Stomach (tissue), 19 donors: Measurements from ENCODE around the gene ANAPC7. TPM values are rescaled to one million over a fixed set of nuclear protein-coding genes. Genes with fewer than 3 reads are reported as not detected.
A peak's percentile ranks its signal among the peaks of the same experiment; 100 is the strongest.

Experiments used
- DNase-seq, 2 donors: peaks; one replicate each; pipeline versions ENCODE4 v3.0.0 to v3.0.0-alpha.2; 2013 to 2019
- H3K27ac ChIP-seq, 5 donors: fragments of 200-600 bp in 4 of 5; sonication (generic) in 4 of 5; one replicate each; pipeline ENCODE4 v1.5.1; 2013 to 2019; ENCODE audit warnings: mild to moderate bottlenecking in 1 of 5, moderate library complexity in 1 of 5
- H3K27me3 ChIP-seq, 3 donors: fragments of 200-600 bp; sonication (generic); one replicate each; pipeline ENCODE4 v1.5.1; 2017 to 2019; ENCODE audit warnings: mixed run types in 1 of 3
- H3K36me3 ChIP-seq, 4 donors: fragments of 200-600 bp; sonication (generic); 1 replicate in 3 of 4; 2 replicates in 1 of 4; pipeline ENCODE4 v1.5.1; 2016 to 2019
- H3K4me1 ChIP-seq, 4 donors: fragments of 200-600 bp; sonication (generic); one replicate each; pipeline ENCODE4 v1.5.1; 2016 to 2019
- H3K4me3 ChIP-seq, 4 donors: fragments of 200-600 bp; sonication (generic) in 3 of 4; one replicate each; pipeline ENCODE4 v1.5.1; 2016 to 2019; ENCODE audit warnings: mild to moderate bottlenecking in 1 of 4
- H3K9me3 ChIP-seq, 4 donors: fragments of 200-600 bp; sonication (generic); one replicate each; pipeline ENCODE4 v1.5.1; 2016 to 2019
- EP300 ChIP-seq: sonication (generic); formaldehyde crosslinking; IDR thresholded peaks from one replicate; pipeline ENCODE4 v1.6.1; 2017; ENCODE audit warnings: antibody characterized with exemption
- POLR2A ChIP-seq, 4 donors: fragments of 450-650 bp; IDR thresholded peaks; one replicate each; pipeline ENCODE4 v1.6.1; 2016; ENCODE audit warnings: antibody characterized with exemption in 4 of 4, control low read depth in 2 of 4, mild to moderate bottlenecking in 1 of 4, moderate library complexity in 1 of 4
- POLR2AphosphoS5 ChIP-seq, 3 donors: sonication (generic); formaldehyde crosslinking; IDR thresholded peaks; one replicate each; pipeline ENCODE4 v1.6.1; 2016; ENCODE audit warnings: antibody characterized with exemption in 3 of 3
- WGBS, 5 donors: extraction: QIAGEN DNeasy Blood & Tissue Kit in 3 of 5; methylation state at CpG; one replicate each; pipeline versions ENCODE4 v1.1.5 to v1.1.7; 2013 to 2018; 5-methylcytosine and 5-hydroxymethylcytosine counted together
- intact Hi-C: fragments of 100-400 bp; cut with DNase I; formaldehyde crosslinking; loops from one replicate; pipeline ENCODE4 v1.15.1; 2023; ENCODE audit warnings: low total_unique reads
- long read RNA-seq, 10 donors: transcript quantifications; one replicate each; lab custom pipeline, GENCODE V29; 2026
- polyA plus RNA-seq, 3 donors: library from polyadenylated mRNA; stranded (reverse); fragments of 200-250 nt; gene quantifications; one replicate each; pipeline ENCODE4 v1.2.3, GENCODE V29; 2013
- total RNA-seq, 5 donors: library from RNA; depleted of rRNA; stranded (reverse); fragments of >200 nt; gene quantifications; one replicate each; pipeline versions ENCODE4 v1.1.0 to v1.2.3, GENCODE V29; 2014 to 2016
- TF ChIP-seq, protein P1 (sequence below), 7 experiments: fragments of 450-650 bp in 4 of 7; fragments of 200-600 bp in 3 of 7; sonication (generic) in 3 of 7; IDR thresholded peaks; one replicate each; pipeline ENCODE4 v1.5.1; 2016 to 2019; ENCODE audit warnings: antibody characterized with exemption in 7 of 7, control low read depth in 2 of 7, mild to moderate bottlenecking in 1 of 7
- donor health status: healthy with polysubstance abuse.
- donor health status: Bipolar disorder and iron deficiency.
- donor health status: healthy.

ANAPC7 gene, protein sequence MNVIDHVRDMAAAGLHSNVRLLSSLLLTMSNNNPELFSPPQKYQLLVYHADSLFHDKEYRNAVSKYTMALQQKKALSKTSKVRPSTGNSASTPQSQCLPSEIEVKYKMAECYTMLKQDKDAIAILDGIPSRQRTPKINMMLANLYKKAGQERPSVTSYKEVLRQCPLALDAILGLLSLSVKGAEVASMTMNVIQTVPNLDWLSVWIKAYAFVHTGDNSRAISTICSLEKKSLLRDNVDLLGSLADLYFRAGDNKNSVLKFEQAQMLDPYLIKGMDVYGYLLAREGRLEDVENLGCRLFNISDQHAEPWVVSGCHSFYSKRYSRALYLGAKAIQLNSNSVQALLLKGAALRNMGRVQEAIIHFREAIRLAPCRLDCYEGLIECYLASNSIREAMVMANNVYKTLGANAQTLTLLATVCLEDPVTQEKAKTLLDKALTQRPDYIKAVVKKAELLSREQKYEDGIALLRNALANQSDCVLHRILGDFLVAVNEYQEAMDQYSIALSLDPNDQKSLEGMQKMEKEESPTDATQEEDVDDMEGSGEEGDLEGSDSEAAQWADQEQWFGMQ
- total RNA-seq (10 to 100 TPM; 40.6 to 88.7 (median 53.9) TPM), polyA plus RNA-seq (10 to 100 TPM; 13.0 to 45.1 (median 17.6) TPM)
- long read RNA-seq, donor 1, partial matches to known transcripts = 0 of 2 reads
- long read RNA-seq, donor 1, other reads (novel, unspliced or antisense) = 0 of 2 reads
- long read RNA-seq, donor 2, partial matches to known transcripts = 0 of 5 reads
- long read RNA-seq, donor 2, other reads (novel, unspliced or antisense) = 0 of 5 reads
- long read RNA-seq, donor 3, partial matches to known transcripts = 0 of 3 reads
- long read RNA-seq, donor 3, other reads (novel, unspliced or antisense) = 0 of 3 reads
- long read RNA-seq, donor 4 = 0 reads
- long read RNA-seq, donor 5, transcript ANAPC7-203 (11 exons, 3,045 nt) = major isoform, 6 of 7 reads
- long read RNA-seq, donor 5, partial matches to known transcripts = 0 of 7 reads
- long read RNA-seq, donor 5, other reads (novel, unspliced or antisense) = 0 of 7 reads
- long read RNA-seq, donor 6, transcript ANAPC7-203 (11 exons, 3,045 nt) = major isoform, 8 of 13 reads
- long read RNA-seq, donor 6, partial matches to known transcripts = 0 of 13 reads
- long read RNA-seq, donor 6, other reads (novel, unspliced or antisense) = 0 of 13 reads
- long read RNA-seq, donor 7, transcript ANAPC7-203 (11 exons, 3,045 nt) = major isoform, 5 of 6 reads
- long read RNA-seq, donor 7, partial matches to known transcripts = 0 of 6 reads
- long read RNA-seq, donor 7, other reads (novel, unspliced or antisense) = 0 of 6 reads
- long read RNA-seq, donor 8, transcript ANAPC7-201 (10 exons, 2,200 nt) = minor isoform, 5 of 15 reads
- long read RNA-seq, donor 8, transcript ANAPC7-203 (11 exons, 3,045 nt) = major isoform, 8 of 15 reads
- long read RNA-seq, donor 8, partial matches to known transcripts = 0 of 15 reads
- long read RNA-seq, donor 8, other reads (novel, unspliced or antisense) = 0 of 15 reads
- long read RNA-seq, donor 9, partial matches to known transcripts = 0 of 1 reads
- long read RNA-seq, donor 9, other reads (novel, unspliced or antisense) = 0 of 1 reads
- long read RNA-seq, donor 10, partial matches to known transcripts = 0 of 1 reads
- long read RNA-seq, donor 10, other reads (novel, unspliced or antisense) = 0 of 1 reads

DNA sequence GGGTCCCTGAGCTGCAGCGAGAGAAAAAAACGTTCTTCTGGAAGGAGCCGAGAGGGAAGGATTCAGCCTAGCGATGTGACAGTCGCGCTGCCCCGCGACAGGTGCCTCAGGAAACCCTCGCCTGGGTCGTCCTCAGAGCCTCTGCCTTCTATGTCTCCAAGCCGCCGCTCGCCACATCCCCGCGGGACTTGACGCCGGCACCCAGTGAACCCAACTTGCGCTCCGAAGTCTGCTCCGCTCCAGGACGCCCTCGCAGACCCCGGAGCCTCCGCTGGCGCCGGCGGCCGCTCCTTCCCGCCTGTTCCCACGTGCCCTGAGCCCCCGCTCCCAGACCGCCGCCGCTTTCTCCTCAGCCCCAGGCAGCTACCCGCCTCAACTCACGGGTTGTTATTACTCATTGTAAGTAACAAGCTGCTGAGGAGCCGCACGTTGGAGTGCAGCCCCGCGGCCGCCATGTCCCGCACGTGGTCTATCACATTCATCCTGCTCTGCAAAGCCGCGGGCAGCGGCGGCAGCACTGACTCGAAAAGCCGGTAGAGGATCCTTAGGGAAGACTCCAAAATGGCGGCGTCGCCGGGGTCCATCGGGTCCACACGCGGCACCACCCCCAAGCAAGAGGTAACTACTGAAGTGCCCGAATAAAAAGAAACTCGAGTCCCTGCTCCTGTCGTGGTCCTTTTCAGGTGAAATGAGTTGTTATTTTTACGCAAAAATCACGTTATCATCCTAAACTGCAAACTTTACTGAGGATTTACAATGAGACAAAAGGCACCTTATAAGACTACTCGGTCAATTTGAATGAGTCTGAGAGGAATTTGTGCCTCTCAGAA lies at the start of gene ANAPC7:
Gene ANAPC7 (minus strand): TSS at position 563 of the 830 bp plus-strand sequence. CDS start 81 bp downstream, at position 482.
- peak; percentile 90 to 97 for DNase-seq
- Histone ChIP-seq H3K27ac (peak within 1 kb of the TSS; percentile 90 to 95 (median 92)), H3K4me3 (peak within 1 kb of the TSS; percentile 83 to 100 (median 95)), H3K4me1 (peaks cover 9 to 41% (median 23%) of the 10 kb centered on the region in 4 donors), H3K9me3 (no peaks in the 10 kb centered on the region), H3K36me3 (peaks cover 4 to 31% (median 20%) of the 10 kb centered on the region in 4 donors), H3K27me3 (no peaks in the 10 kb centered on the region)
- TF ChIP-seq EP300 (no peak), POLR2AphosphoS5 (IDR thresholded peaks at IDR 0.05) (peak in 2 of 3 donors; percentile 79 to 84)
- TF ChIP-seq, protein P1, sequence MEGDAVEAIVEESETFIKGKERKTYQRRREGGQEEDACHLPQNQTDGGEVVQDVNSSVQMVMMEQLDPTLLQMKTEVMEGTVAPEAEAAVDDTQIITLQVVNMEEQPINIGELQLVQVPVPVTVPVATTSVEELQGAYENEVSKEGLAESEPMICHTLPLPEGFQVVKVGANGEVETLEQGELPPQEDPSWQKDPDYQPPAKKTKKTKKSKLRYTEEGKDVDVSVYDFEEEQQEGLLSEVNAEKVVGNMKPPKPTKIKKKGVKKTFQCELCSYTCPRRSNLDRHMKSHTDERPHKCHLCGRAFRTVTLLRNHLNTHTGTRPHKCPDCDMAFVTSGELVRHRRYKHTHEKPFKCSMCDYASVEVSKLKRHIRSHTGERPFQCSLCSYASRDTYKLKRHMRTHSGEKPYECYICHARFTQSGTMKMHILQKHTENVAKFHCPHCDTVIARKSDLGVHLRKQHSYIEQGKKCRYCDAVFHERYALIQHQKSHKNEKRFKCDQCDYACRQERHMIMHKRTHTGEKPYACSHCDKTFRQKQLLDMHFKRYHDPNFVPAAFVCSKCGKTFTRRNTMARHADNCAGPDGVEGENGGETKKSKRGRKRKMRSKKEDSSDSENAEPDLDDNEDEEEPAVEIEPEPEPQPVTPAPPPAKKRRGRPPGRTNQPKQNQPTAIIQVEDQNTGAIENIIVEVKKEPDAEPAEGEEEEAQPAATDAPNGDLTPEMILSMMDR (IDR thresholded peaks at IDR 0.05) = peak in 1 of 7 experiments; percentile 19
- intact Hi-C loops = no loop called here
- WGBS, 5 donors = 0% methylated on average over 18 to 62 of the region's 62 CpGs

DNA sequence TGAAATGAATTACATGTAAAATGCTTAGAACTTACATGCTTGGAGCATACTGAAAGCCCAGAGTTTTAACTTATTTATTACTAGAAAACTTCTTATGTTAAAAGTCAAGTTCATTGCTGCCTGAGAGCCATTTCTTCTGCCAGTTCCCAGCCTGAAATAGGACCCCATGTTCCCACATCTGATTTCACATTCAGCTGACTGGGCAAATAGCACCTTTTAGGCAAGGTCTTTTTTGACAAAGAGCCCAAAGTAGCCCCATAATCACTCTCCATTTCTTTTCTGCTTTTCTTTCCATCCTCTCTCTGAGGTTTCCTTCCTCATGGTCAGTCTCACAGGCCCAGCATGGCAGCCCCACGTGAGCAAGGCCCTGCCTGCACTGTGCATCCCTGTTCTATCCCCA lies 47.8 kb upstream of the ANAPC7 start:
- no peak overlapping the region for H3K4me3 ChIP-seq
- peaks cover 19 to 39% (median 28%) of the 10 kb centered on the region in 4 donors for H3K4me1 ChIP-seq
- no peaks in the 10 kb centered on the region for H3K27me3 ChIP-seq
- H3K9me3 ChIP-seq = no peaks in the 10 kb centered on the region
- intact Hi-C loops = loop anchor here (10.0 kb wide), 1 partner anchor 154 kb away; no protein-coding TSS in a partner anchor
- H3K36me3 ChIP-seq = peaks cover 5 to 55% (median 49%) of the 10 kb centered on the region in 4 donors
- 67 to 88% (median 82%) methylated on average over 1 of the region's 1 CpG for WGBS, 5 donors
- TF ChIP-seq, protein P1 (IDR thresholded peaks at IDR 0.05) = no peak
- TF ChIP-seq EP300 (no peak), POLR2AphosphoS5 (IDR thresholded peaks at IDR 0.05) (no peak), POLR2A (IDR thresholded peaks at IDR 0.05) (no peak)
- peak overlapping the region in 2 of 5 donors; percentile 34 to 98 for H3K27ac ChIP-seq
- DNase-seq = no peak

DNA sequence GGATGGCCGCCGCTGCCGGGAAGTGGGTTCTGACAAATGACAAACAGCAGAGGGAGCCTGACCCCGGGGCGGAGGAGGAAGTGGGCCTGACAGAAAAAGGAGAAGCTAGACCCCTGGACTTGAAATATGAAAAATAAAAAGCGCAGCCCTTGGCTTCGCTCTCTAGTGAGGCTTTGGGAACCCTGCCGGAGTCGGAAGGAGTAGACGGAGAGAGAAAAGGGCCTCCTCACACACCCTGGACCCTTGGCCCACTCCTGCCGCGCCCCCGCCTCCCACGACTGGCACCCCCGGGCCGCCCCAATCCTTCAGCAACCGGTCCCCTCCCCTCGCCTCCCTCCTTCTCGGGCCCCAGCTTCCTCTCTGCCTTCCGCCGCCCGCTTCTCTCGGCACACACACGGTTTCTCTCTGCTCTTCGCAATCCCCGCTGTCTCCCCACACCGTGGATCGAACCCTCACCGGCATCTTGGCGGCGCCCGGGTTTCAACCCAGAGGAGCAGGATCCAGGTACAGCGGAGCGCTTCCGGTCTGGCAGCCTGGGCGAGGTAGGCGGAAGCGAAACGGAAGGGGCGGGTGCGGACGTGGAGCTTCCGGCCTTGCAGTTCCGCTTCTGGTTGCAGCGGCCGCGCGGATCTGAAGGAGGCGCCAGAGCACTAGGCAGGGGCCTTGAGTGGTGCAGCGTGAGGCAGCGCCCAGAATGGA lies 46.4 kb upstream of the ANAPC7 start, which contains the start of gene ARPC3:
Gene ARPC3 (minus strand): TSS at position 539 of the 699 bp plus-strand sequence. CDS start 77 bp downstream, at position 462.
- DNase-seq = peak; percentile 96 to 99
- TF ChIP-seq, protein P1 (IDR thresholded peaks at IDR 0.05) = peak in 5 of 7 experiments; percentile 72 to 87 (median 77)
- peak in 1 of 4 donors; percentile 13 for TF ChIP-seq POLR2A (IDR thresholded peaks at IDR 0.05)
- TF ChIP-seq EP300 = no peak
- peak; percentile 73 to 98 (median 87) for TF ChIP-seq POLR2AphosphoS5 (IDR thresholded peaks at IDR 0.05)
- peak within 1 kb of the TSS; percentile 89 to 98 (median 94) for H3K4me3 ChIP-seq
- no peaks in the 10 kb centered on the region for H3K27me3 ChIP-seq
- H3K9me3 ChIP-seq = no peaks in the 10 kb centered on the region
- 0 to 1% (median 0%) methylated on average over 43 to 51 of the region's 51 CpGs for WGBS, 5 donors
- peaks cover 11 to 55% (median 49%) of the 10 kb centered on the region in 4 donors for H3K36me3 ChIP-seq
- H3K27ac ChIP-seq = peak within 1 kb of the TSS; percentile 93 to 99 (median 98)
- H3K4me1 ChIP-seq = peaks cover 19 to 50% (median 33%) of the 10 kb centered on the region in 4 donors
- intact Hi-C loops = loop anchor here (10.0 kb wide), 1 partner anchor 155 kb away; no protein-coding TSS in a partner anchor
